Fibroblast of the aortic adventitia (primary cell): ENCODE results near the gene HOXB4. TPM values are rescaled to one million over a fixed set of nuclear protein-coding genes. Genes with fewer than 3 reads are reported as not detected.

Experiments used
- DNase-seq: peaks from one replicate; pipeline ENCODE4 v3.0.0-alpha.2; 2010; ENCODE audit warnings: low read depth
- H3K4me3 ChIP-seq: 2 replicates; pipeline ENCODE4 v1.5.1; 2011; ENCODE audit warnings: low read depth, mild to moderate bottlenecking, control low read depth, low read length, moderate library complexity
- total RNA-seq: library from RNA; depleted of rRNA; stranded (reverse); fragments of >200 nt; gene quantifications from 2 replicates; pipeline ENCODE4 v1.2.3, GENCODE V29; 2012; ENCODE audit warnings: low replicate concordance
- TF ChIP-seq, protein P1 (sequence below): IDR thresholded peaks from 2 replicates; pipeline ENCODE4 v1.5.1; 2011; ENCODE audit warnings: mild to moderate bottlenecking, low read length, control low read depth, inconsistent platforms; ENCODE audit not compliant: insufficient read depth

The HOXB4 gene
- total RNA-seq: 3.8 and 7.0 TPM in 2 replicates

- DNase-seq: peak; percentile 85
- peak within 1 kb of the TSS; percentile 77 for H3K4me3 ChIP-seq
- TF ChIP-seq, protein P1, sequence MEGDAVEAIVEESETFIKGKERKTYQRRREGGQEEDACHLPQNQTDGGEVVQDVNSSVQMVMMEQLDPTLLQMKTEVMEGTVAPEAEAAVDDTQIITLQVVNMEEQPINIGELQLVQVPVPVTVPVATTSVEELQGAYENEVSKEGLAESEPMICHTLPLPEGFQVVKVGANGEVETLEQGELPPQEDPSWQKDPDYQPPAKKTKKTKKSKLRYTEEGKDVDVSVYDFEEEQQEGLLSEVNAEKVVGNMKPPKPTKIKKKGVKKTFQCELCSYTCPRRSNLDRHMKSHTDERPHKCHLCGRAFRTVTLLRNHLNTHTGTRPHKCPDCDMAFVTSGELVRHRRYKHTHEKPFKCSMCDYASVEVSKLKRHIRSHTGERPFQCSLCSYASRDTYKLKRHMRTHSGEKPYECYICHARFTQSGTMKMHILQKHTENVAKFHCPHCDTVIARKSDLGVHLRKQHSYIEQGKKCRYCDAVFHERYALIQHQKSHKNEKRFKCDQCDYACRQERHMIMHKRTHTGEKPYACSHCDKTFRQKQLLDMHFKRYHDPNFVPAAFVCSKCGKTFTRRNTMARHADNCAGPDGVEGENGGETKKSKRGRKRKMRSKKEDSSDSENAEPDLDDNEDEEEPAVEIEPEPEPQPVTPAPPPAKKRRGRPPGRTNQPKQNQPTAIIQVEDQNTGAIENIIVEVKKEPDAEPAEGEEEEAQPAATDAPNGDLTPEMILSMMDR: no peak
These were observed at the start of gene HOXB4 for GRCh38 chr17:48577946-48578615. Gene HOXB4 (minus strand): TSS chr17:48578350. CDS start chr17:48578319, 31 bp downstream.

DNA sequence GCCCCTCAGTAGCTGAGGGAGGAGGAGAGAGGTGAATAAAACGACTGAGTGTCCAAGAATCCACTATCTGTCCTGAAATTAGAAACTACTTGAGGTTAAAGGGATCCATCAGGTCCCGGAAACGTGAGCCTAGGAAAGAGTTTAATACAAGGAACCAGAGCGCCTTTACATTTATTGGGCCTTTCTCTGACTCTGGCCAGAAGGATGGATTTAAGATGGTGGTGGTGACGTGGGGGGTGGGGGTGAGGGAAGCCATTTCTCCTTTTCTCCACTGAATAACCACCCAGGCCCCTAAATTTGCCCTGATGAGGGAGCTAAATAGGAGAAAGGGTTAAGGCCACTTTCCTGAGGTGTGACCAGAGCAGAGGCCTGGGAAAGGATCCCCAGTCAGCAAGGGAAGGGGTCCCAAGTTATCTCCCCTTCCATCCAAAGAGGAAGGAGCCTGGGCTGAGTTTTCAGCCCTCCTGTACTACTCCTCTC lies 49.0 kb upstream of the HOXB4 start:
- TF ChIP-seq, protein P1: no peak
- DNase-seq: no peak
- no peak overlapping the region for H3K4me3 ChIP-seq

DNA sequence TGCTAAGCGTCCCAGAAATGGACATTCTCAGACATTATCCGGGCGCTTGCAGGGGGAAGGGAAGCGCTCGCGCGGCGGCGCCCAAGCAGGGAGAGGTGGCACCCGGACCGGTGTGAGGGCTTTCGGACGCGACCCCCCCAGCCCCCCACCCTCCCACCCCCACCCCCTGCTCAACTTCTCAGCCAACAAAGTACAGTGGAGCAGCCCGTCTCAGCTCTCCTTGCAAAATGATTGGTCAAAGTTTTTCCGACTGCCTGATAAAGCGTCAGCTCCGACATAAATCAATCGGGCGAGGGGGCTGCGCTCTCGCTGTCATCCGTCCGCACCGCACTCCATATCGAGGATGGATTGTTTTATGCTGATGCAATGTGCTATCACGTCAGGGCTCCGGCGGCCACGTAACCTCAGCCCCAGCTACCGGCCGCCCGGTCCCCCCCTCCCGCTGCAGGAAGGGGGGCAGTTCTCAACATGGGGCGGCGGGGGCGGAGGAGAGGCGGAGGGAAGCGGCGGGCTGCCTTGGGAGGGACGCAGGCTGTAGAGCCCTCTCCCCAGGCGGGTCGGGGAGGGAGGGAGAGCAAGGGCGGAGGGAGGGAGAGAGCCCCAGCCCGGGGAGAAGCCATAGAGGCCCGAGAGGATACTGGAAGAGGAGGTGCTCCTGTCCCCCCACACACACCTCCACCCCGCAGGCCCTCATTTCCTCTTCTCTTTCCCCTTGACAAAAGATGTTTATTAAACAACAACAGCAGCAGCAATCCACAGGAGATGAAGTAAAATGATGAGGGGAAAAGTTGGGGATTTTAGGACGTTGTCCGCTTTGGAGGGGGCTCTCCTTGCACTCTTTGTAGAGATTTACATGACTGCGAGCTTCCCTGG lies 48.3 kb upstream of the HOXB4 start, which contains the start of gene HOXB9:
Gene HOXB9, minus strand, starts transcription at position 114 of the 873 bp plus-strand sequence. Its CDS starts 89 bp downstream, at position 25.
- H3K4me3 ChIP-seq: peak within 1 kb of the TSS; percentile 31
- TF ChIP-seq, protein P1: no peak
- no peak for DNase-seq

- peak overlapping the region; percentile 31 for H3K4me3 ChIP-seq
- no peak for DNase-seq
These were observed 47.5 kb upstream of the HOXB4 start for GRCh38 chr17:48625495-48626244.

DNA sequence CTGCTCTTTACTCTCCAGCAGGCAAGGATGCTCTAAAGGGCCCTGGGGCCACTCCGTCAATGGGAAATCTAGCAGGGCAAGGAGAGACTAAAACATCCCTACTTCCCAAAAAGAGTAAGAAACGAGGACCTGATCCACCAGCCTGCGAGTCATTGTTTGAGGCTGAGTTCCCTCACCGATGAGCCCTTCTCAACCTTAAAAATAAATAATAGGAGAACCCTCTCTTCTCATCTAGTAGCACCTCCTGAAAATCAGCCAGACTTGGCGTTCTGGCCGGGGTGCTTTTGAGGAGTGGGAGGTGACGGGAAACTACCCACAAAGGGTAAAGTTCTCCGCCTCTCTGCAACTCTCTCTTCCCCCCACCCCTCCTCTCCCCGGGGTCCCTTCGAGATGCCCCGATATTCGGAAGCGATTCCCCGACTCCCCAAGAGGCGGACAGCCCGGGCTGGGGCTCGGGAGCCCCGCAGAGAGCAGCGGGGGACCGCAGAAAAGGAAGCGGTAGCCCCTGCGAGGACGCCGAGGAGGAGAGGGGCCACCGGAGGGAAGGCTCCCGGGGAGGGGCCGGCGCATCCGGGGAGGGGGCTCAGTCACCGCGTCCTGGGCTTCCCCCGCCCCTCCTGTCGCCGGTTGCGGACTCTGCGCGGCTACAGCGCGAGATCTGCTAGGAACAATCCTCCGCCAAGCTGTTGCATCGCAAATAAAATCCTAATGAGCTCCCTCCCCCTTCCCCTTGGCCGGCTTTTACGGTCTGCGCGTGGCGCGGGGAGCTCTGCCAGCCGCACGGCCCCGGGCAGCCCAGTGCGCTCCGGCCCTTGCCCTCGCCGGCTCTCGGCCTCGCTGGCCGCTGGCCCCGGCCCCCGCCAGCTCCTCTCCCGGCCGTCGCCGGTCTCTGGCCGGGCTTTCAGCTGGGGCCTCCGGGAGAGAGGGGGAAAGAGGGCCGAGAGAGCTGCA lies 46.7 kb upstream of the HOXB4 start:
- DNase-seq: no peak
- H3K4me3 ChIP-seq: peak overlapping the region; percentile 31
- TF ChIP-seq, protein P1: no peak

More at GRCh38 chr17:48625495-48626244, 47.5 kb upstream of the HOXB4 start:
- TF ChIP-seq, protein P1: no peak
